Measurements from ENCODE around the gene KCTD12.

Gene KCTD12

GRCh38 chr13:76887076-76887563, 915 bp upstream of the KCTD12 start:
- DNase-seq (ENCODE audit: low spot score): no peak

GRCh38 chr13:76886005-76886291, 257 bp downstream of the KCTD12 start:
- no peak for DNase-seq (ENCODE audit: low spot score)

GRCh38 chr13:76885203-76886004, 801 bp downstream of the KCTD12 start:
- peak; percentile 81 for DNase-seq (ENCODE audit: low spot score)

GRCh38 chr13:76884907-76885202, 1.4 kb downstream of the KCTD12 start:
- DNase-seq (ENCODE audit: low spot score): no peak

- DNase-seq (ENCODE audit: low spot score): peak; percentile 69
Measured at GRCh38 chr13:76884186-76884906, 1.9 kb downstream of the KCTD12 start.

GRCh38 chr13:76883236-76883635, 3.0 kb downstream of the KCTD12 start:
- DNase-seq (ENCODE audit: low spot score): no peak

GRCh38 chr13:76882431-76882830, 3.8 kb downstream of the KCTD12 start:
- no peak for DNase-seq (ENCODE audit: low spot score)

- DNase-seq (ENCODE audit: low spot score): no peak
Measured at GRCh38 chr13:76879883-76880270, 6.3 kb downstream of the KCTD12 start.

GRCh38 chr13:76879203-76879882, 6.9 kb downstream of the KCTD12 start:
- no peak for DNase-seq (ENCODE audit: low spot score)

- DNase-seq (ENCODE audit: low spot score): no peak
Measured at GRCh38 chr13:76878043-76878442, 8.2 kb downstream of the KCTD12 start.

- DNase-seq (ENCODE audit: low spot score): no peak
Measured at GRCh38 chr13:76875271-76875815, 10.9 kb downstream of the KCTD12 start.

- no peak for DNase-seq (ENCODE audit: low spot score)
Measured at GRCh38 chr13:76874479-76874878, 11.7 kb downstream of the KCTD12 start.

GRCh38 chr13:76873445-76873844, 12.8 kb downstream of the KCTD12 start:
- no peak for DNase-seq (ENCODE audit: low spot score)

- DNase-seq (ENCODE audit: low spot score): no peak
Measured at GRCh38 chr13:76872675-76873074, 13.5 kb downstream of the KCTD12 start.

GRCh38 chr13:76871432-76871831, 14.8 kb downstream of the KCTD12 start:
- no peak for DNase-seq (ENCODE audit: low spot score)

GRCh38 chr13:76868371-76868770, 17.8 kb downstream of the KCTD12 start:
- no peak for DNase-seq (ENCODE audit: low spot score)

- DNase-seq (ENCODE audit: low spot score): no peak
Measured at GRCh38 chr13:76865996-76866503, 20.2 kb downstream of the KCTD12 start.

- DNase-seq (ENCODE audit: low spot score): no peak
Measured at GRCh38 chr13:76865109-76865508, 21.1 kb downstream of the KCTD12 start.

GRCh38 chr13:76864259-76864658, 21.9 kb downstream of the KCTD12 start:
- DNase-seq (ENCODE audit: low spot score): no peak

- DNase-seq (ENCODE audit: low spot score): no peak
Measured at GRCh38 chr13:76863022-76863421, 23.2 kb downstream of the KCTD12 start.

GRCh38 chr13:76861859-76862258, 24.3 kb downstream of the KCTD12 start:
- no peak for DNase-seq (ENCODE audit: low spot score)

GRCh38 chr13:76860706-76861105, 25.5 kb downstream of the KCTD12 start:
- DNase-seq (ENCODE audit: low spot score): no peak

- no peak for DNase-seq (ENCODE audit: low spot score)
Measured at GRCh38 chr13:76854894-76855293, 31.3 kb downstream of the KCTD12 start.

Data from D341Med (cell line).